Neural progenitor cell (in vitro differentiated cells): ENCODE measurements around the gene WDR75. TPM values are rescaled to one million over a fixed set of nuclear protein-coding genes. Genes with fewer than 3 reads are reported as not detected.
A peak's percentile ranks its signal among the peaks of the same experiment; 100 is the strongest.

Experiments
- DNase-seq: peaks from one replicate; pipeline ENCODE4 v3.0.0-alpha.2; 2016; ENCODE audit warnings: low spot score
- H2AFZ ChIP-seq: fragments of 200-600 bp; sonication (generic); replicated peaks from 2 replicates; pipeline ENCODE4 v1.6.1; 2016; ENCODE audit warnings: antibody characterized with exemption
- H3F3A ChIP-seq: fragments of 200-600 bp; sonication (generic); 2 replicates; pipeline ENCODE4 v1.6.1; 2016; ENCODE audit warnings: antibody characterized with exemption, low read depth
- H3K27ac ChIP-seq: fragments of 200-600 bp; sonication (generic); 2 replicates; pipeline ENCODE4 v1.5.1; 2016; ENCODE audit warnings: mild to moderate bottlenecking
- H3K27me3 ChIP-seq: fragments of 200-600 bp; sonication (generic); 2 replicates; pipeline ENCODE4 v1.6.1; 2016; ENCODE audit warnings: mild to moderate bottlenecking, moderate library complexity
- H3K36me3 ChIP-seq: fragments of 200-600 bp; sonication (generic); 2 replicates; pipeline ENCODE4 v1.5.1; 2016
- H3K4me1 ChIP-seq: fragments of 200-600 bp; sonication (generic); 2 replicates; pipeline ENCODE4 v1.6.1; 2016; ENCODE audit warnings: mixed run types
- H3K4me2 ChIP-seq: fragments of 200-600 bp; sonication (generic); 2 replicates; pipeline ENCODE4 v1.6.1; 2016
- H3K4me3 ChIP-seq: fragments of 200-600 bp; sonication (generic); 2 replicates; pipeline ENCODE4 v1.5.1; 2016
- H3K79me2 ChIP-seq: fragments of 200-600 bp; sonication (generic); 2 replicates; pipeline ENCODE4 v1.6.1; 2016; ENCODE audit warnings: low read depth
- H3K9ac ChIP-seq: fragments of 200-600 bp; sonication (generic); 2 replicates; pipeline ENCODE4 v1.6.1; 2016
- H3K9me3 ChIP-seq: fragments of 200-600 bp; sonication (generic); 2 replicates; pipeline ENCODE4 v1.5.1; 2016; ENCODE audit warnings: low read depth
- H4K20me1 ChIP-seq: fragments of 200-600 bp; sonication (generic); 2 replicates; pipeline ENCODE4 v1.6.1; 2016; ENCODE audit warnings: low read depth
- H3K27ac Mint-ChIP-seq: 3 replicates; pipeline ENCODE4 v1.8.0; 2021; ENCODE audit warnings: mixed read lengths
- H3K27me3 Mint-ChIP-seq: 2 replicates; pipeline ENCODE4 v1.8.0; 2022; ENCODE audit warnings: low read depth, mild to moderate bottlenecking, inconsistent platforms, moderate library complexity, mixed read lengths; ENCODE audit not compliant: insufficient read depth
- H3K36me3 Mint-ChIP-seq: 3 replicates; pipeline ENCODE4 v1.8.0; 2021; ENCODE audit warnings: mixed read lengths
- H3K4me1 Mint-ChIP-seq: 3 replicates; pipeline ENCODE4 v1.8.0; 2021; ENCODE audit warnings: mixed read lengths
- H3K4me3 Mint-ChIP-seq: 3 replicates; pipeline ENCODE4 v1.8.0; 2021; ENCODE audit warnings: mild to moderate bottlenecking, moderate library complexity, mixed read lengths
- H3K9me3 Mint-ChIP-seq: 3 replicates; pipeline ENCODE4 v1.8.0; 2020; ENCODE audit warnings: mixed read lengths
- EZH2 ChIP-seq: fragments of 200-600 bp; sonication (generic); IDR thresholded peaks from 2 replicates; pipeline ENCODE4 v1.6.1; 2017; ENCODE audit warnings: antibody characterized with exemption, mild to moderate bottlenecking, moderate library complexity
- EZH2phosphoT487 ChIP-seq: fragments of 200-600 bp; sonication (generic); IDR thresholded peaks from 2 replicates; pipeline ENCODE4 v1.6.1; 2017; ENCODE audit warnings: antibody characterized with exemption
- total RNA-seq: library from RNA; depleted of rRNA; stranded (reverse); fragments of >200 nt; gene quantifications from 2 replicates; pipeline ENCODE4 v1.2.3, GENCODE V29; 2015; ENCODE audit warnings: low replicate concordance
- TF ChIP-seq, protein P1 (sequence below): fragments of 200-600 bp; sonication (generic); IDR thresholded peaks from 2 replicates; pipeline ENCODE4 v1.5.1; 2017; ENCODE audit warnings: antibody characterized with exemption, mild to moderate bottlenecking

Gene WDR75
- total RNA-seq, 1 donor from 2014 or later: 121 TPM

GRCh38 chr2:189466046-189466445 lies 24.8 kb downstream of the WDR75 start:
- Histone ChIP-seq H3K27me3 (no peaks in the 10 kb centered on the region), H2AFZ (no peak overlapping the region), H3K4me1 (no peaks in the 10 kb centered on the region), H3K4me3 (no peak overlapping the region), H3F3A (no peaks in the 10 kb centered on the region), H3K9ac (no peak overlapping the region), H3K36me3 (peaks cover 47% of the 10 kb centered on the region), H3K27ac (no peak overlapping the region), H3K4me2 (no peak overlapping the region), H4K20me1 (no peaks in the 10 kb centered on the region), H3K9me3 (no peaks in the 10 kb centered on the region), H3K79me2 (no peaks in the 10 kb centered on the region)
- no peaks in the 10 kb centered on the region for H3K4me1 Mint-ChIP-seq
- no peaks in the 10 kb centered on the region for H3K27me3 Mint-ChIP-seq
- TF ChIP-seq, protein P1, sequence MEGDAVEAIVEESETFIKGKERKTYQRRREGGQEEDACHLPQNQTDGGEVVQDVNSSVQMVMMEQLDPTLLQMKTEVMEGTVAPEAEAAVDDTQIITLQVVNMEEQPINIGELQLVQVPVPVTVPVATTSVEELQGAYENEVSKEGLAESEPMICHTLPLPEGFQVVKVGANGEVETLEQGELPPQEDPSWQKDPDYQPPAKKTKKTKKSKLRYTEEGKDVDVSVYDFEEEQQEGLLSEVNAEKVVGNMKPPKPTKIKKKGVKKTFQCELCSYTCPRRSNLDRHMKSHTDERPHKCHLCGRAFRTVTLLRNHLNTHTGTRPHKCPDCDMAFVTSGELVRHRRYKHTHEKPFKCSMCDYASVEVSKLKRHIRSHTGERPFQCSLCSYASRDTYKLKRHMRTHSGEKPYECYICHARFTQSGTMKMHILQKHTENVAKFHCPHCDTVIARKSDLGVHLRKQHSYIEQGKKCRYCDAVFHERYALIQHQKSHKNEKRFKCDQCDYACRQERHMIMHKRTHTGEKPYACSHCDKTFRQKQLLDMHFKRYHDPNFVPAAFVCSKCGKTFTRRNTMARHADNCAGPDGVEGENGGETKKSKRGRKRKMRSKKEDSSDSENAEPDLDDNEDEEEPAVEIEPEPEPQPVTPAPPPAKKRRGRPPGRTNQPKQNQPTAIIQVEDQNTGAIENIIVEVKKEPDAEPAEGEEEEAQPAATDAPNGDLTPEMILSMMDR: no peak
- TF ChIP-seq EZH2phosphoT487 (no peak), EZH2 (no peak)
- no peak overlapping the region for H3K27ac Mint-ChIP-seq
- DNase-seq: no peak
- peaks cover 25% of the 10 kb centered on the region for H3K36me3 Mint-ChIP-seq
- H3K4me3 Mint-ChIP-seq: no peak overlapping the region
- no peaks in the 10 kb centered on the region for H3K9me3 Mint-ChIP-seq

DNA sequence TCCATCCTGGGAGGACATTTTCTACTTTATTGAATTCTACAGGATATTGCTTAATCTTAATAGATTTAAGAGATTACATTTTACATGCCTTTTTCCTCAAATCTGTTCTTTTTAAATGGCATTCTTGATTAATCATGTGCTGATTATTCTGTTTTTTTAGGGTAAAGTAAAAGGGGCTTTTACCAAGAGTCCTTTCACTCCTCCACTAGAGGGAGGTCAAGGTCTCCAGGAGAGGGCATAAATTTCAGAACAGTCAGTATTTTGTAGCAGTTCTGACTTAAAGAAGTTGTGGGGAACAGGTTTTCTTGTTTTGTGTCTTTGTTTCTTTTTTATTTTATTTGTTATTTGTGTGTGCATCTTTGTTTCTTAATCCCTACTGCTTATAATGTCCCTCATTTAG lies 25.4 kb downstream of the WDR75 start:
- no peaks in the 10 kb centered on the region for H3K4me1 Mint-ChIP-seq
- H3K4me1 ChIP-seq: no peaks in the 10 kb centered on the region
- TF ChIP-seq, protein P1: peak; percentile 53
- TF ChIP-seq EZH2: no peak
- TF ChIP-seq EZH2phosphoT487: no peak
- H3K27me3 ChIP-seq: no peaks in the 10 kb centered on the region
- no peak overlapping the region for H2AFZ ChIP-seq
- H3K27ac Mint-ChIP-seq: no peak overlapping the region
- DNase-seq: peak; percentile 15
- no peaks in the 10 kb centered on the region for H3K27me3 Mint-ChIP-seq
- H3K4me3 ChIP-seq: no peak overlapping the region
- no peak overlapping the region for H3K4me3 Mint-ChIP-seq
- no peak overlapping the region for H3K9ac ChIP-seq
- H3F3A ChIP-seq: no peaks in the 10 kb centered on the region
- H3K9me3 ChIP-seq: no peaks in the 10 kb centered on the region
- peaks cover 52% of the 10 kb centered on the region for H3K36me3 ChIP-seq
- no peaks in the 10 kb centered on the region for H4K20me1 ChIP-seq
- no peaks in the 10 kb centered on the region for H3K9me3 Mint-ChIP-seq
- no peak overlapping the region for H3K4me2 ChIP-seq
- no peak overlapping the region for H3K27ac ChIP-seq
- peaks cover 31% of the 10 kb centered on the region for H3K36me3 Mint-ChIP-seq
- no peaks in the 10 kb centered on the region for H3K79me2 ChIP-seq

DNA sequence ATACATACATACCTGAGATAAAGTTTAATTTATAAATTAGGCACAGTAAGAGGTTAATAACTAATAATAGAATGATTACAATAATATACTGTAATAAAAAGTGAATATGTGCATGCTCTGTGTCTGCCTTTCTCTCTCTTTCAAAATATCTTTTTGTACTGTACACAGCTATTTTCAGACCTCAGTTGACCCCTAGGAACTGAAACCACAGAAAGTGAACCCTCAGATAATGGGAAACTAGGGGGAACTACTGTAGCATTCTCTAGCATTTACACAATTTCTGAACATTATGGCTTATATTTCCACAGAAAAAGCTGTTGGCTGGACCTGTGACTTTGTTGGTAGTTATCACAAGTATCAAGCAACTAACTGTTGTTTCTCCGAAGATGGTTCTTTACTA lies 25.9 kb downstream of the WDR75 start:
- H3K9me3 Mint-ChIP-seq: no peaks in the 10 kb centered on the region

More for the DNA sequence above, 25.9 kb downstream of the WDR75 start:
- Mint-ChIP-seq H3K27me3 (no peaks in the 10 kb centered on the region), H3K4me1 (no peaks in the 10 kb centered on the region), H3K4me3 (no peak overlapping the region), H3K36me3 (peaks cover 33% of the 10 kb centered on the region), H3K27ac (no peak overlapping the region)
- Histone ChIP-seq H3K79me2 (no peaks in the 10 kb centered on the region), H3K9ac (no peak overlapping the region), H3K27ac (no peak overlapping the region), H3K27me3 (no peaks in the 10 kb centered on the region), H3K4me2 (no peak overlapping the region), H3K36me3 (peaks cover 51% of the 10 kb centered on the region), H4K20me1 (no peaks in the 10 kb centered on the region), H3K9me3 (no peaks in the 10 kb centered on the region), H3K4me1 (no peaks in the 10 kb centered on the region), H2AFZ (no peak overlapping the region), H3K4me3 (no peak overlapping the region), H3F3A (no peaks in the 10 kb centered on the region)
- no peak for DNase-seq
- no peak for TF ChIP-seq EZH2phosphoT487
- TF ChIP-seq, protein P1: no peak
- no peak for TF ChIP-seq EZH2
